GM23338 (cell line): ENCODE data around the gene ZCCHC9. TPM values are rescaled to one million over a fixed set of nuclear protein-coding genes. Genes with fewer than 3 reads are reported as not detected.

Experiments used
- ATAC-seq: fragments of 200-7000 bp; cut with Tn5 transposase; 3 replicates; pipeline ENCODE4 v1.9.1; 2020
- DNase-seq: peaks from one replicate; pipeline ENCODE4 v3.0.0-alpha.2; 2015; ENCODE audit warnings: low spot score
- H2AFZ ChIP-seq: fragments of 200-600 bp; sonication (generic); 2 replicates; pipeline ENCODE4 v1.8.0; 2016; ENCODE audit warnings: antibody characterized with exemption, mild to moderate bottlenecking, moderate library complexity
- H3F3A ChIP-seq: fragments of 200-600 bp; sonication (generic); replicated peaks from 2 replicates; pipeline ENCODE4 v1.8.0; 2017; ENCODE audit warnings: antibody characterized with exemption, mixed run types, low read depth
- H3K27ac ChIP-seq: fragments of 200-600 bp; sonication (generic); 2 replicates; pipeline ENCODE4 v1.6.1; 2016; ENCODE audit warnings: low read depth
- H3K27me3 ChIP-seq: fragments of 200-600 bp; sonication (generic); 2 replicates; pipeline ENCODE4 v1.8.0; 2016; ENCODE audit warnings: mild to moderate bottlenecking, mixed run types, moderate library complexity; ENCODE audit not compliant: insufficient read depth
- H3K36me3 ChIP-seq: fragments of 200-600 bp; sonication (generic); 2 replicates; pipeline ENCODE4 v1.8.0; 2016; ENCODE audit warnings: mild to moderate bottlenecking; ENCODE audit not compliant: insufficient read depth
- H3K4me1 ChIP-seq: fragments of 200-600 bp; sonication (generic); 2 replicates; pipeline ENCODE4 v1.8.0; 2016; ENCODE audit warnings: mild to moderate bottlenecking, moderate library complexity; ENCODE audit not compliant: insufficient read depth
- H3K4me2 ChIP-seq: fragments of 200-600 bp; sonication (generic); 2 replicates; pipeline ENCODE4 v1.7.1; 2017; ENCODE audit warnings: mixed run types
- H3K4me3 ChIP-seq: fragments of 200-600 bp; sonication (generic); 2 replicates; pipeline ENCODE4 v1.6.1; 2016; ENCODE audit warnings: mixed run types
- H3K79me2 ChIP-seq: fragments of 200-600 bp; sonication (generic); replicated peaks from 2 replicates; pipeline ENCODE4 v1.8.0; 2017; ENCODE audit warnings: mild to moderate bottlenecking; ENCODE audit not compliant: insufficient read depth
- H3K9me2 ChIP-seq: fragments of 200-600 bp; sonication (generic); 2 replicates; pipeline ENCODE4 v1.8.0; 2017; ENCODE audit not compliant: insufficient read depth
- H4K20me1 ChIP-seq: fragments of 200-600 bp; sonication (generic); replicated peaks from 2 replicates; pipeline ENCODE4 v1.8.0; 2017; ENCODE audit warnings: mild to moderate bottlenecking; ENCODE audit not compliant: insufficient read depth
- H3K27ac Mint-ChIP-seq: 2 replicates; pipeline ENCODE4 v1.8.0; 2020; ENCODE audit warnings: inconsistent platforms, mild to moderate bottlenecking, moderate library complexity, mixed read lengths
- H3K27me3 Mint-ChIP-seq: 3 replicates; pipeline ENCODE4 v1.8.0; 2022; ENCODE audit warnings: low read depth, mild to moderate bottlenecking, moderate library complexity, mixed read lengths, inconsistent platforms; ENCODE audit not compliant: insufficient read depth, poor library complexity
- H3K36me3 Mint-ChIP-seq: 3 replicates; pipeline ENCODE4 v1.8.0; 2021; ENCODE audit warnings: low read depth, mild to moderate bottlenecking, inconsistent platforms, moderate library complexity, mixed read lengths
- H3K4me1 Mint-ChIP-seq: 3 replicates; pipeline ENCODE4 v1.8.0; 2020; ENCODE audit warnings: mild to moderate bottlenecking, inconsistent platforms, mixed read lengths
- H3K4me3 Mint-ChIP-seq: 3 replicates; pipeline ENCODE4 v1.8.0; 2021; ENCODE audit warnings: moderate library complexity, mild to moderate bottlenecking, inconsistent platforms, mixed read lengths
- H3K9me3 Mint-ChIP-seq: 3 replicates; pipeline ENCODE4 v1.8.0; 2020; ENCODE audit warnings: moderate library complexity, mild to moderate bottlenecking, inconsistent platforms, mixed read lengths
- CREB1 ChIP-seq: fragments of 250-450 bp; sonication (Bioruptor Pico); IDR thresholded peaks from 2 replicates; pipeline ENCODE4 v1.5.0; 2020; ENCODE audit warnings: low read depth, mild to moderate bottlenecking, moderate library complexity
- CTCF ChIP-seq, 2 experiments: fragments of 200-600 bp in 1 of 2; sonication (generic) in 1 of 2; conservative IDR thresholded peaks; 2 replicates each; pipeline versions ENCODE4 v1.5.1 to v1.6.1; 2016 to 2017; ENCODE audit warnings: antibody characterized with exemption in 2 of 2, low read depth in 2 of 2, mild to moderate bottlenecking in 2 of 2, moderate library complexity in 1 of 2
- EZH2 ChIP-seq: fragments of 200-600 bp; sonication (generic); IDR thresholded peaks from one replicate; pipeline ENCODE4 v1.8.0; 2017; ENCODE audit warnings: antibody characterized with exemption, mild to moderate bottlenecking, low read depth; ENCODE audit not compliant: unreplicated experiment
- EZH2phosphoT487 ChIP-seq: fragments of 200-600 bp; sonication (generic); IDR thresholded peaks from one replicate; pipeline ENCODE4 v1.8.1; 2018; ENCODE audit warnings: antibody characterized with exemption; ENCODE audit not compliant: unreplicated experiment
- JUNB ChIP-seq: IDR thresholded peaks from one replicate; pipeline ENCODE4 v1.6.1; 2016; ENCODE audit warnings: antibody characterized with exemption; ENCODE audit not compliant: unreplicated experiment
- NANOG ChIP-seq: IDR thresholded peaks from 2 replicates; pipeline ENCODE4 v1.6.1; 2016; ENCODE audit warnings: antibody characterized with exemption, borderline replicate concordance
- POLR2AphosphoS5 ChIP-seq: IDR thresholded peaks from 2 replicates; pipeline ENCODE4 v1.6.1; 2016; ENCODE audit warnings: antibody characterized with exemption, low read depth
- STAT1 ChIP-seq: IDR thresholded peaks from one replicate; pipeline ENCODE4 v1.6.1; 2016; ENCODE audit warnings: antibody characterized with exemption; ENCODE audit not compliant: unreplicated experiment
- ZNF114 ChIP-seq: fragments of 250-450 bp; sonication (Bioruptor Pico); IDR thresholded peaks from 2 replicates; pipeline ENCODE4 v1.5.0; 2020; ENCODE audit warnings: mild to moderate bottlenecking, moderate library complexity
- ZNF331 ChIP-seq: fragments of 250-450 bp; sonication (Bioruptor Pico); IDR thresholded peaks from 2 replicates; pipeline ENCODE4 v1.5.0; 2020; ENCODE audit warnings: low read depth, mild to moderate bottlenecking, moderate library complexity
- ZNF462 ChIP-seq: fragments of 250-450 bp; sonication (Bioruptor Pico); IDR thresholded peaks from 2 replicates; pipeline ENCODE4 v1.5.0; 2020; ENCODE audit warnings: mild to moderate bottlenecking, moderate library complexity
- polyA plus RNA-seq: library from polyadenylated mRNA; unstranded; fragments of >200 nt; fragmentation: Nextera tagmentation; extraction: Ambion mirVana; gene quantifications from 2 replicates; pipeline ENCODE4 v1.2.1, GENCODE V29; 2016
- total RNA-seq: library from RNA; depleted of rRNA; stranded (reverse); fragments of >200 nt; shearing (Covaris generic); gene quantifications from 2 replicates; pipeline ENCODE4 v1.2.3, GENCODE V29; 2014
- TF ChIP-seq, protein P1 (sequence below): IDR thresholded peaks from 2 replicates; pipeline ENCODE4 v1.6.1; 2016; ENCODE audit warnings: antibody characterized with exemption
- TF ChIP-seq, protein P2 (sequence below): IDR thresholded peaks from one replicate; pipeline ENCODE4 v1.6.1; 2018; ENCODE audit warnings: antibody characterized with exemption; ENCODE audit not compliant: unreplicated experiment

The ZCCHC9 gene
- total and polyA plus RNA-seq, 2 experiments from 2014 or later = 31.1 to 48.7 TPM

DNA sequence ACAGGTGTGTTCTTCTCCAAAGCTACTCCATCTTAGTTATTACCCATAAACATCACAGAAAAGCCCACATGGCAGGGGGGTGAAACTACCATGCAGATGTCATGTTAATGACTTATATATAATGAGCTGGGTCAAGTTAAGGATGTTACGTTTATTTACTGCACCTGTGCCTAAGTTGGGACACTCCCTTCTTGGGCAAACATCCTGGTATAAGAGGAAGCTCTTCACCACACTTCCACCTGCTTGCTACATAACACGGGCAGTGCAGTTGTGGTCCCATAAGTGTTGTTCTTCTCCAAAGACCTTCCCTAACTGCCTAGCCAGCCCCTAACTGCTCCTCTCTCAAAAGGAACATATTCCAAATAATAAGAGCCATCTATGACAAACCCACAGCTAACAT lies 9.3 kb upstream of the ZCCHC9 start:
- DNase-seq (no peak), ATAC-seq (no peak)
- peaks cover 16% of the 10 kb centered on the region; the same call in 1 of the 2 replicates for H3K36me3 ChIP-seq
- no peak overlapping the region for H3K4me2 ChIP-seq
- Mint-ChIP-seq H3K9me3 (peaks cover 45% of the 10 kb centered on the region), H3K27ac (no peak overlapping the region), H3K4me3 (no peak overlapping the region), H3K4me1 (no peaks in the 10 kb centered on the region), H3K36me3 (peaks cover 49% of the 10 kb centered on the region), H3K27me3 (peaks cover 2% of the 10 kb centered on the region)
- no peaks in the 10 kb centered on the region for H3F3A ChIP-seq
- H3K4me3 ChIP-seq = no peak overlapping the region
- H2AFZ ChIP-seq = no peak overlapping the region
- H3K27ac ChIP-seq = no peak overlapping the region
- no peaks in the 10 kb centered on the region for H3K9me2 ChIP-seq
- H3K79me2 ChIP-seq = peaks cover 86% of the 10 kb centered on the region
- H4K20me1 ChIP-seq = peaks cover 4% of the 10 kb centered on the region
- no peaks in the 10 kb centered on the region for H3K27me3 ChIP-seq
- TF ChIP-seq ZNF462 (CRISPR knock-in tag) (no peak), STAT1 (no peak), POLR2AphosphoS5 (no peak), CREB1 (CRISPR knock-in tag) (no peak), NANOG (no peak), CTCF (conservative IDR thresholded peaks at IDR 0.05; ENCODE audit: low read depth in 2 of 2) (no peak), EZH2phosphoT487 (no peak), ZNF114 (CRISPR knock-in tag) (no peak), JUNB (no peak), EZH2 (no peak), ZNF331 (no peak)
- TF ChIP-seq, protein P1, sequence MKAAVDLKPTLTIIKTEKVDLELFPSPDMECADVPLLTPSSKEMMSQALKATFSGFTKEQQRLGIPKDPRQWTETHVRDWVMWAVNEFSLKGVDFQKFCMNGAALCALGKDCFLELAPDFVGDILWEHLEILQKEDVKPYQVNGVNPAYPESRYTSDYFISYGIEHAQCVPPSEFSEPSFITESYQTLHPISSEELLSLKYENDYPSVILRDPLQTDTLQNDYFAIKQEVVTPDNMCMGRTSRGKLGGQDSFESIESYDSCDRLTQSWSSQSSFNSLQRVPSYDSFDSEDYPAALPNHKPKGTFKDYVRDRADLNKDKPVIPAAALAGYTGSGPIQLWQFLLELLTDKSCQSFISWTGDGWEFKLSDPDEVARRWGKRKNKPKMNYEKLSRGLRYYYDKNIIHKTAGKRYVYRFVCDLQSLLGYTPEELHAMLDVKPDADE = no peak
- TF ChIP-seq, protein P2, sequence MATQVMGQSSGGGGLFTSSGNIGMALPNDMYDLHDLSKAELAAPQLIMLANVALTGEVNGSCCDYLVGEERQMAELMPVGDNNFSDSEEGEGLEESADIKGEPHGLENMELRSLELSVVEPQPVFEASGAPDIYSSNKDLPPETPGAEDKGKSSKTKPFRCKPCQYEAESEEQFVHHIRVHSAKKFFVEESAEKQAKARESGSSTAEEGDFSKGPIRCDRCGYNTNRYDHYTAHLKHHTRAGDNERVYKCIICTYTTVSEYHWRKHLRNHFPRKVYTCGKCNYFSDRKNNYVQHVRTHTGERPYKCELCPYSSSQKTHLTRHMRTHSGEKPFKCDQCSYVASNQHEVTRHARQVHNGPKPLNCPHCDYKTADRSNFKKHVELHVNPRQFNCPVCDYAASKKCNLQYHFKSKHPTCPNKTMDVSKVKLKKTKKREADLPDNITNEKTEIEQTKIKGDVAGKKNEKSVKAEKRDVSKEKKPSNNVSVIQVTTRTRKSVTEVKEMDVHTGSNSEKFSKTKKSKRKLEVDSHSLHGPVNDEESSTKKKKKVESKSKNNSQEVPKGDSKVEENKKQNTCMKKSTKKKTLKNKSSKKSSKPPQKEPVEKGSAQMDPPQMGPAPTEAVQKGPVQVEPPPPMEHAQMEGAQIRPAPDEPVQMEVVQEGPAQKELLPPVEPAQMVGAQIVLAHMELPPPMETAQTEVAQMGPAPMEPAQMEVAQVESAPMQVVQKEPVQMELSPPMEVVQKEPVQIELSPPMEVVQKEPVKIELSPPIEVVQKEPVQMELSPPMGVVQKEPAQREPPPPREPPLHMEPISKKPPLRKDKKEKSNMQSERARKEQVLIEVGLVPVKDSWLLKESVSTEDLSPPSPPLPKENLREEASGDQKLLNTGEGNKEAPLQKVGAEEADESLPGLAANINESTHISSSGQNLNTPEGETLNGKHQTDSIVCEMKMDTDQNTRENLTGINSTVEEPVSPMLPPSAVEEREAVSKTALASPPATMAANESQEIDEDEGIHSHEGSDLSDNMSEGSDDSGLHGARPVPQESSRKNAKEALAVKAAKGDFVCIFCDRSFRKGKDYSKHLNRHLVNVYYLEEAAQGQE = no peak
- no peaks in the 10 kb centered on the region for H3K4me1 ChIP-seq
